Stimulated activated naive CD8-positive, alpha-beta T cell treated with anti-CD3 and anti-CD28 coated beads, Interleukin-15, Interleukin-2, amounts not matched to agents 100 ng/mL and 50 ng/mL, for 24 hours (primary cell): Measurements from ENCODE around the gene LTA4H.

Source experiments
- H3K27ac Mint-ChIP-seq: one replicate; pipeline ENCODE4 v1.8.0; 2021; ENCODE audit warnings: mild to moderate bottlenecking, mixed read lengths
- H3K27me3 Mint-ChIP-seq: one replicate; pipeline ENCODE4 v1.8.0; 2021; ENCODE audit warnings: mixed read lengths
- H3K36me3 Mint-ChIP-seq: one replicate; pipeline ENCODE4 v1.8.0; 2021; ENCODE audit warnings: low read depth, mixed read lengths
- H3K4me1 Mint-ChIP-seq: one replicate; pipeline ENCODE4 v1.8.0; 2021; ENCODE audit warnings: low read depth, mixed read lengths
- H3K4me3 Mint-ChIP-seq: one replicate; pipeline ENCODE4 v1.8.0; 2021; ENCODE audit warnings: mild to moderate bottlenecking, mixed read lengths
- H3K9me3 Mint-ChIP-seq: one replicate; pipeline ENCODE4 v1.8.0; 2021; ENCODE audit warnings: mixed read lengths

LTA4H gene

DNA sequence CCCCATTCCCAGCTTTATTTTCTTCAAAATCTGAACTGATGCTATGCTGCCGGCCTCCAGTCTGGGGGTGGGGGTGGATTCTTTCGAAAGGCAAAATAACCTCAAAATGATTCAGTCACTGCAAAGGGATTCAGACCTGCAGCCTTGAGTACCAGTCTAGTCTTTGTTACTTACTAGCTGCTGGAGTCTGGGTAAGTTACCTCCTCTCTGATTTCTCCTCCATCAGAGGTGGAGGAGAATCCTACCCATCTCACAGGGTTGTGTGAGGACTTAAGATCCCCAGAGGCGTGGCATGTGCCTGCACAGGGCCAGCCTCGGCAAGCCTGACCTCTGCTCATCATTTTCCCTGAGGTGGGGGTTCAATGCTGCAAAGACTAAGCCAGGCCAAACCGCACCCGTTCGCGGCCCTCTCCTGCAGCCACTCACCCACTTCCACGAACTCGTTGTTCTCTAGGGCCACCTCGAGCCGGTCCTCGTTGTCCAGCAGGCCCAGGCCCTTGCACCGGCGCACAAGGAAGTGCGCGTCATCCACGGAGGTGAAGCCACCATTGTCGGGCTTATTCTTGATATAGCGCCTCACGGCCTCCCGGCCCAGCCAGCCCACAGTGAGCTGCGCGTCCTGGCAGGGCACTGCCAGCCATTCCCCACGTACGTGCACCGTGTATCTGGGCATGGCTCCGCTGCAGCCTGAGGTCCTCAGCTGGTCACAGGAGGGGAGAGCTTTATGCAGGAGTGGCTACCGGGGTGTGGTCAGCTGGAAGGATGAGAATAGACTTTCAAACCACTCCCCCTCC lies 40.0 kb downstream of the LTA4H start:
- no peak overlapping the region for H3K27ac Mint-ChIP-seq
- no peak overlapping the region for H3K4me3 Mint-ChIP-seq
- H3K9me3 Mint-ChIP-seq: no peaks in the 10 kb centered on the region
- H3K36me3 Mint-ChIP-seq: peaks cover 11% of the 10 kb centered on the region
- H3K4me1 Mint-ChIP-seq: peaks cover 3% of the 10 kb centered on the region
- H3K27me3 Mint-ChIP-seq: no peaks in the 10 kb centered on the region

DNA sequence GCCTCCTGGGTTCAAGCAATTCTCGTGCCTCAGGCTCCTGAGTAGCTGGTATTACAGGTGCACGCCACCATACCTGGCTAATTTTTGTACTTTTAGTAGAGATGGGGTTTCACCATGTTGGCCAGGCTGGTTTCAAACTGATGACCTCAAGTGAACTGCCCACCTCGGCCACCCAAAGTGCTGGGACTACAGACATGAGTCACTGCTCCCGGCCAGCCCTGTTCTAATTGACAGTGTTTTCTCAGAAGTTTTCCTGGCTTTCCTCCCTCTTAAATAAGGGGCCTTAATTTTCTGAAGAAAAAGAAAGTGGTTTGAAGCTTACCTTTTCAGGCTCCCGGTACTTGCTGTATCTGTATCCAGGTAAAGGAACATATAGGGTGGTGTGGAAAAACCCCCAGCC lies 40.9 kb downstream of the LTA4H start:
- Mint-ChIP-seq H3K36me3 (peaks cover 7% of the 10 kb centered on the region), H3K27ac (no peak overlapping the region), H3K9me3 (no peaks in the 10 kb centered on the region), H3K4me3 (no peak overlapping the region), H3K27me3 (no peaks in the 10 kb centered on the region), H3K4me1 (peaks cover 3% of the 10 kb centered on the region)

DNA sequence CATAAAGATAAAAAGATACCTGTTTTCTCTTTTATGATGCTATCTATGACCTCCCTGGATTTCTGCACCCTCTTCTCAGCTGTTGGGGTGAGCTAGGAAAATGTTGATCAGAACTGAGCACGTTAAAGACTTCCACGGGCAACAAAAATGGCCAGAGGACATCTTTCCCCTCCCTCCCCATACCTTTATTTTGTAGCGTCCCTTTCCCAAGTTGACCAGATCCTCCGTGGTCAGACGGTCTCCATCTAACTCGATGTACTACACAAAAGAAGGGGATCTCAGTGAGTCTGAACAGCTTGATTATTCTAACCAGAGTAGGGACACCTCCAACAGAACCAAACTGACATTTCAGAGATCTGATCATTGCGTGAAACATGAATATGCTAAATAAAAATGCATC lies 41.5 kb downstream of the LTA4H start:
- H3K4me1 Mint-ChIP-seq: peaks cover 2% of the 10 kb centered on the region
- H3K27ac Mint-ChIP-seq: no peak overlapping the region

DNA sequence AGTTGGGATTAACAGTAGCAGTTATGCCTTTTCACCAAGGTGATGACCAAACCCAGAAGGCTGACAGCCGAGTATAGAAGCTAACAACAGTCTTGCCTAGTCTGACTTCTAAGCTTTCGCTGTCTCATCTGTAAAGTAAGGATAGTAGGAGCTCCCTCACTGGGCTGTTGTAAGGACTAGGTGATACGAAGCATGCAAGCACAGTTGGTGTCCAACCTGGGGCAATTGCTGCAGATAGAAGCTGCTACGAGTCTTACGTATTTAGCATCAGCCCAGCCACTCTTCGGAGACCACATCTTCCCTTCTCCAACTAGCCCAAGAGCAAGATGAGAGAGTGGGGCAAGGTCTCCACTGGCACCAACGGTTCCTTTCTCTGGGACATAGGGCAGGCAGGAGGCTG lies 45.3 kb downstream of the LTA4H start:
- Mint-ChIP-seq H3K27me3 (no peaks in the 10 kb centered on the region), H3K4me3 (no peak overlapping the region), H3K9me3 (no peaks in the 10 kb centered on the region), H3K4me1 (no peaks in the 10 kb centered on the region), H3K36me3 (no peaks in the 10 kb centered on the region), H3K27ac (no peak overlapping the region)

More for the DNA sequence above, 41.5 kb downstream of the LTA4H start:
- Mint-ChIP-seq H3K4me3 (no peak overlapping the region), H3K36me3 (peaks cover 5% of the 10 kb centered on the region), H3K27me3 (no peaks in the 10 kb centered on the region), H3K9me3 (no peaks in the 10 kb centered on the region)

DNA sequence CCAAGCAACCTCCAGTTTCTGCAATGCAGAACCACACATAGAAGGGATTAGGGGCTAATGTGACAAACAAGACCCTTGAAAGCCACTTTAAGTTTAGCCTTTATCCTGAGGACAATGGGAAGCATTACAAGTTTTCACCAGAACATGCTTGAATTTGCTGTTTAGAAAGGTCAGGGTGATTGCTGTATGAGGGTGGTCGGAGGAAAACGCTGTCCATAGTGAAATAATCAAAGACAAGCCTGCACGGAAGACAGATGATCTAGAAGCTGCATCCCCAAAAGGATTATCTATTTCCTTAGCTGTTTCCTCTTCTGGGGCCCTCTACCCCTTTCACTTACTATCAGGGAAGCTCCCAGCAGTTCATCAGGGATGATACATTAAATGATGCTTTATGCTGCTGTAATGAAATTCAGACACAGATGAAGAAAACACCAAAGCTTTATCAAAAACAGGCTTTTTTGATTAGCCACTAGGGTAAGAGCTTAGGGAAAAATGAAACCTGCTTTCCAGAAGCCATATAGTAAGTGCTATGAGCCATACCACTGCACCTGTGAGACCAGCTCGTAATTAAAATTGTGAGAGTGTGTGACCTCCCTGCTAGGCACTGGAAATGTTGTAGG lies 45.8 kb downstream of the LTA4H start:
- H3K4me1 Mint-ChIP-seq: no peaks in the 10 kb centered on the region
- no peaks in the 10 kb centered on the region for H3K27me3 Mint-ChIP-seq
- H3K27ac Mint-ChIP-seq: no peak overlapping the region
- H3K36me3 Mint-ChIP-seq: no peaks in the 10 kb centered on the region
- no peaks in the 10 kb centered on the region for H3K9me3 Mint-ChIP-seq
- no peak overlapping the region for H3K4me3 Mint-ChIP-seq

DNA sequence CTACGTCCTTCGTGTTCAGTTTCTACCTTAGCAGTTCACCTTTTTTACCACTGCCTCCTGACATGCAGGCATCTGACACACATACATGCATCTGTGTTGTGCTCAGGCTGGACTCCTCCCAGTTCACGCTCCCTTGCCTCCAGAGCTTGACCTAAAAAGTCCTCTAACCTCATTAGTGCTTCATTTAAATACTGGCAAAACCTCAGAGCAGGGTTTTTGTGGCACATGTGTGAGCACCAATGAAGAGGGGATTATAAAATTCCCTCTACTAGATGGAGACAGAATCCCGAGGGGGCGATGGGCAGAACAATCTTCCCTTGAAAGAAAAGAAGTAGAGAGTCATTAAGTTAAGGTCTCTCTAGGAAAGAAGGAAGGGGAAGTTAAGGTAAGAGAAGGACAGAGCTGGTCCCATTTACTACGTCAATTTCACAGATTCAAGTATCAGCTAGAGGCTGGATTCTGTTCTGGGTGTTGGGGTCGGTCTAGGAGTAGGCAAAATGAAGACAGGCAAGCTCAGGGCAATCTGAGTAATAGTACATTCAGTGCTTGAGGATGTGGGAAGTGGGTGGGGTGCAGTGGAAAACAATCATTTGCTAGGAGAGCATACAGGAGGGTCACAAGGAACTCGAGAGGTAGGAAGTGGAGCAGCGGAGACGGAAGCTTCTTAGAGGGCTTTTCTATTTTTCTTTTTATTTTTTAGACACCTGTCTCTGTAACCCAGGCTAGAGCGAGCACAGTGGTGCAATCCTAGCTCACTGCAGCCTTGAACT lies 46.7 kb downstream of the LTA4H start:
- H3K27ac Mint-ChIP-seq: no peak overlapping the region
- H3K36me3 Mint-ChIP-seq: no peaks in the 10 kb centered on the region
- H3K4me3 Mint-ChIP-seq: no peak overlapping the region
- H3K4me1 Mint-ChIP-seq: no peaks in the 10 kb centered on the region
- no peaks in the 10 kb centered on the region for H3K27me3 Mint-ChIP-seq
- H3K9me3 Mint-ChIP-seq: no peaks in the 10 kb centered on the region

DNA sequence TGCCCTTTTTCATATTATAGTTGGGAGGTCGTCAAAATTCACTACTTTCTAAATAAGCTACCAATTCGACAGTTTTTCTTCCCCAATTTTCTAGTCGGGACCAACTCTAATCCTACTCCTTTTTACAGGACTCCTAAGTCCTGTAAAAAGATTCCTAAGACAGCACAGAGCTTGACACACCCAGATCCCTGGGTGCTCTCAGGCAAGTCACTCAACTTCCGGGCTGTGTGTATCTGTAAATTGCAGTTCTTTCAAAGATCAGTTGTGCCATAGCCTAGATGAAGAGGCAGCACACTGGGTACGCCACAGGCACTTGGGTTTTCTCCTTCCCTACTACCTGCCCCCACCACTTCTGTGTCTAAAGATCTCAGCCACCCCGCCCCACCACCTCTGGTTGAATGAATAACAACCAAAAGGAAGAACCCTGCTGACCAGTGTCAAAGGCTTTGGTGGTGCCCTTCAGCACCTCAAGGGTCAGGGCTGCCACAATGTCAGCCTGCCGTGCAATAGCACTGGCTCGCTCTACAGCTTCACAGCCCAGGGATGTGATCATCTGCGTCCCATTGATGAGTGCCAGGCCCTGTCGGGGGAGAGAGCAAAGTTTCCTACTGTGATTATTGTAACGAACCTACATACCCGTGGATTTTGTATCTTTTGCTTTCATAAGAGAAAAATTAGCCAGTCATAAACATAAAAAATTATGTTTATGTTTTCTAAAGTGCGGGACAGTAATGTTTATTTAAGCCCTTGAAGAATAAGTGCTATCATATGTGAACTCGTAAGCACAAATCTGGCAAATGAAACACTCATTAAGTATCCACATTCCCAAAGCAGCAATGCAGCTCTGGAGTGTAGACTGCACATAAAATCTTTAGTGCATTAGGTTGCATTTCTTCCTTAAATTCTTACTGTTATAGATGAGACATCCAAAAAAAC lies 48.5 kb downstream of the LTA4H start:
- no peaks in the 10 kb centered on the region for H3K4me1 Mint-ChIP-seq
- no peak overlapping the region for H3K27ac Mint-ChIP-seq
- H3K27me3 Mint-ChIP-seq: no peaks in the 10 kb centered on the region
- H3K36me3 Mint-ChIP-seq: no peaks in the 10 kb centered on the region
- no peaks in the 10 kb centered on the region for H3K9me3 Mint-ChIP-seq
- H3K4me3 Mint-ChIP-seq: no peak overlapping the region

DNA sequence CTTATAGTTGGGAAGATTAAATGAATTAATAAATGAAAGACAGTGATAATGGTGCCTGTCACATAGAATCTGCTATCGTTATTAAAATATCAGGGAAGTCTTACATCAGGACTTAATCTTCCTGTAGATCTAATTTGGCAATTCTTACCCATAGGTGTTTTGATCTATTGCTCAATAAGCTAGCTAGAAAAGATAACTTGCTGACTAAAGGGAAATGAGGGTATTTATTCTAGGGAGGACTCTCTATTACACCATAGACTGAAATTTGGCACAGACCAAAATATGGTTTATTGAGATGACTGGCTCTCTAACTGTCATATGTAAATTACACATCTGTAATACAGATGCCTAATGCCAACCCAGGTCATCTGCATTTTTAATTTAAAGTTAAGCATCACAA lies 50.7 kb downstream of the LTA4H start:
- H3K27me3 Mint-ChIP-seq: no peaks in the 10 kb centered on the region
- H3K27ac Mint-ChIP-seq: no peak overlapping the region
- no peak overlapping the region for H3K4me3 Mint-ChIP-seq
- no peaks in the 10 kb centered on the region for H3K4me1 Mint-ChIP-seq
- H3K36me3 Mint-ChIP-seq: no peaks in the 10 kb centered on the region
- H3K9me3 Mint-ChIP-seq: no peaks in the 10 kb centered on the region

DNA sequence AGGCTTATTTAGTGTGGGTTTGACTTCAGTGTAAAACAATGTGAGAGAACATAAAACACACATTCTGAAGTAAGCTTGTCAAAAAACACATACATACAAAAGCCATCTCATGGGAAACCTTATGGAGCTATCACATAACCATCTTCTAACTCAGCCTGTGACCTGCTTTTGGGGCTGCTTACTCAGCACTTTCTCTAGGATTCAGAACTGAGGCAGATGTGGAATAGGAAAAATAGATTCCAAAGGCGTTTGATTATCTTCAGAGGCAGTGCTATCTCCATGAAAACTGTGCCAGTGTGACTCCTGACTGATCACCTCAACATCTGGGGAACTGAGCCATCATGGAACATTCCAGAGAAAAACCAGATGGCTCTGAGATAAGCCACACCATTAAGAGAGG lies 52.8 kb downstream of the LTA4H start:
- H3K27ac Mint-ChIP-seq: no peak overlapping the region
- H3K9me3 Mint-ChIP-seq: no peaks in the 10 kb centered on the region
- no peaks in the 10 kb centered on the region for H3K36me3 Mint-ChIP-seq
- no peak overlapping the region for H3K4me3 Mint-ChIP-seq
- no peaks in the 10 kb centered on the region for H3K4me1 Mint-ChIP-seq
- no peaks in the 10 kb centered on the region for H3K27me3 Mint-ChIP-seq

DNA sequence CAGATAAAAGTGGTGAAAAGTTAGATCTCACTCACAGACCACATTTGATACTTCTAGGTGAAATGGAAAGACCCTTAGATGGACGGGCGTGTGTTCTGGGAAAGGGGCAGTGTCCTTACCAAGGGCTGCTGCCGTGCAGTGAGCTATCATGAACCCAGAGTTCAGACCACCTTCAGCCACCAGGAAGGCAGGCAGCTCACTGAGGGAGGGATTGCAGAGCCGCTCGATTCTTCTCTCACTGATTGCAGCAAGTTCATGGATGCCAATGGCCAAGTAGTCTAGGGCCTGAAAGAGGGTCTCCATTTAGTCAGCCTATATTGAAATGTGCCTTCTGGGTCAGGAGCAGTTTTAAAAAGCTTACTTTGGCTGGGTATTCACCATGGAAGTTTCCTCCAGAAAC lies 55.0 kb downstream of the LTA4H start:
- Mint-ChIP-seq H3K36me3 (no peaks in the 10 kb centered on the region), H3K27ac (no peak overlapping the region), H3K9me3 (no peaks in the 10 kb centered on the region), H3K27me3 (no peaks in the 10 kb centered on the region), H3K4me3 (no peak overlapping the region), H3K4me1 (no peaks in the 10 kb centered on the region)

DNA sequence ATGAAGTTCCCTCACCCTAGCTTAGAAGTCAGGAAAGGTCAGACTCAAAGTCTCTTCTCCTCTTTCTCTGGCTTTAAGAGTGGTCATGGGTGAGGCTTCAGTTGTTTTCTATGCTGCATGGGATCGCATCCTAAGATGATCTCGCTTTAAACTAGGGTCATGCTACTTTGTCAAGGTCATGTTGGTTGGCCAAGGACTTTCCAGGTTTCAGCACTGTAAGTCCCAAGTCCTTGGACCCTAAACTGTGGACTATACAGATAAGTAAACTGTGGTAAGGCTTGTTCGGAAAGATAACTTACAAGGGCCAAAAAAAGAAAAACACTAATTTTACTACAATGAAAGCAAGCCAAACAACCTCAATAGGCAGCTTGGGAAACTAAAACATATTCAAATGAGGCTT lies 56.6 kb downstream of the LTA4H start:
- Mint-ChIP-seq H3K9me3 (no peaks in the 10 kb centered on the region), H3K27ac (no peak overlapping the region), H3K4me1 (no peaks in the 10 kb centered on the region), H3K27me3 (no peaks in the 10 kb centered on the region), H3K4me3 (no peak overlapping the region), H3K36me3 (peaks cover 5% of the 10 kb centered on the region)

DNA sequence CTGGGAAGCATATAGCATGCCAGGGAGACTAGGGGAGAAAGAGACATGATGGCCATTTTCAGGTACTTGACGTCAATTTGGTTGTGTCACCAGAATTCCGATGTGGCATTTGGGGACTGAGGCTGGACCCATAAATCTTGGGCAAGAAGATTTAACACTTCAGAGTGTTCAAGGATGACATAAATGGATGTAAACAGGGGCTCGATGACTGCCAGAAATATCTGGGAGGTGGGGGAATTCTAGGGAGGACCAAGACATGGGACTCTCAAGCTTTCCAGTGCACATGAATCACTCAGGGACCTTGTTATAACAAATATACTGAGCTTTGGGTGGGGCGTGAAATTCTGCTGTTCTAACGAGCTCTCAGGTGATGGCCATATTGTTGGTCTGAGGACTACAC lies 57.0 kb downstream of the LTA4H start:
- H3K4me3 Mint-ChIP-seq: no peak overlapping the region
- H3K27ac Mint-ChIP-seq: no peak overlapping the region
- H3K9me3 Mint-ChIP-seq: no peaks in the 10 kb centered on the region
- H3K4me1 Mint-ChIP-seq: no peaks in the 10 kb centered on the region
- peaks cover 5% of the 10 kb centered on the region for H3K36me3 Mint-ChIP-seq
- no peaks in the 10 kb centered on the region for H3K27me3 Mint-ChIP-seq

DNA sequence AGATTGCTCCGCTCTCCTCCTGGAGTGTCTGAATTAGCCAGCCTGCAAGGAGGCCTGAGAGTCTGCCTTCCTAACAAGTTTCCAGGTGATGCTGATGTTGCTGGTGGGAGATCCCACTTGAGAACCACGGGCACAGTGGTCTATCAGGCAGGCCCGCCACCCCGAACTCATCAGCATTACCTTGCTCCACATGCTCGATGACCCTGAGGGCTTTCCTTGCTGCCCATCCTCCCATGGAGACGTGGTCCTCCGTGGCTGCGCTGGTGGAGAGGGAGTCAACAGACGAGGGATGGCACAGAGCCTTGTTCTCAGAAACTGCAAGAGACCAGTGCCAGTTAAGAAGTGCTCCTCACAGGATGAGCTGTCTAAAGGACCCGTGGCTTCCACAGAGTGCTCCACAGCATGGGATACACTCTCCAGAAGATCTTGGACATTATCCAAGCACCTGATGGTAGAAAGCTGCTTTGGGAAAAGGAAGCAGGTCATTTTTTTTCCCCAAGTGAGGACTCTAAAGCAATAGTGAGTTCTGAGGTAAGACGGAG lies 57.6 kb downstream of the LTA4H start:
- no peaks in the 10 kb centered on the region for H3K9me3 Mint-ChIP-seq
- peaks cover 5% of the 10 kb centered on the region for H3K36me3 Mint-ChIP-seq

DNA sequence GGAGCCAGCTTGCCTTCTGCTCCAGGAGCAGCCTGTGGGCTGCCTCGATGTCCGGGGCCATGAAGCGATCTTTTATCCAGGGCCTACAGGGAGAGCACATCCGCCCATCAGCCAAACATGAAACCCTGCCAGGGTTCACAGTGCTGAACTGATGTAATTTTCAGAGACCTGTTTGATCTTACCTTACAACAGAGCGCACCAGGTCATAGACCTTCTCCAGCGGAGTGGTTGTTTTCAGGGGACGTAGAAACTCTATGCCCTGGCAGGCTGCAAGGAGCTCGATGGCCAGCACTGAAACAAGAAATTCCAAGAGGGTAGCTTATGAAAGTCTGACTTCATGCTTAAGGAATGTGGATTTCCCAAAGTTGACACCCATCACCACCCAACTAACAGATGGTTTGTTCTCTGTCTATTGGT lies 59.0 kb downstream of the LTA4H start:
- no peak overlapping the region for H3K27ac Mint-ChIP-seq
- H3K9me3 Mint-ChIP-seq: no peaks in the 10 kb centered on the region
- no peak overlapping the region for H3K4me3 Mint-ChIP-seq
- no peaks in the 10 kb centered on the region for H3K27me3 Mint-ChIP-seq
- peaks cover 5% of the 10 kb centered on the region for H3K36me3 Mint-ChIP-seq
- no peaks in the 10 kb centered on the region for H3K4me1 Mint-ChIP-seq

More for the DNA sequence above, 57.6 kb downstream of the LTA4H start:
- Mint-ChIP-seq H3K4me1 (no peaks in the 10 kb centered on the region), H3K27me3 (no peaks in the 10 kb centered on the region), H3K27ac (no peak overlapping the region), H3K4me3 (no peak overlapping the region)
